HG03571 (cell line): ENCODE results near the gene BAG2.

ENCODE experiments used
- ATAC-seq: cut with Tn5 transposase; IDR thresholded peaks from one replicate; pipeline ENCODE4 v1.9.1; 2021; ENCODE audit not compliant: unreplicated experiment

The BAG2 gene

GRCh38 chr6:57221191-57221935, 49.2 kb downstream of the BAG2 start:
- peak; percentile 59 for ATAC-seq

DNA sequence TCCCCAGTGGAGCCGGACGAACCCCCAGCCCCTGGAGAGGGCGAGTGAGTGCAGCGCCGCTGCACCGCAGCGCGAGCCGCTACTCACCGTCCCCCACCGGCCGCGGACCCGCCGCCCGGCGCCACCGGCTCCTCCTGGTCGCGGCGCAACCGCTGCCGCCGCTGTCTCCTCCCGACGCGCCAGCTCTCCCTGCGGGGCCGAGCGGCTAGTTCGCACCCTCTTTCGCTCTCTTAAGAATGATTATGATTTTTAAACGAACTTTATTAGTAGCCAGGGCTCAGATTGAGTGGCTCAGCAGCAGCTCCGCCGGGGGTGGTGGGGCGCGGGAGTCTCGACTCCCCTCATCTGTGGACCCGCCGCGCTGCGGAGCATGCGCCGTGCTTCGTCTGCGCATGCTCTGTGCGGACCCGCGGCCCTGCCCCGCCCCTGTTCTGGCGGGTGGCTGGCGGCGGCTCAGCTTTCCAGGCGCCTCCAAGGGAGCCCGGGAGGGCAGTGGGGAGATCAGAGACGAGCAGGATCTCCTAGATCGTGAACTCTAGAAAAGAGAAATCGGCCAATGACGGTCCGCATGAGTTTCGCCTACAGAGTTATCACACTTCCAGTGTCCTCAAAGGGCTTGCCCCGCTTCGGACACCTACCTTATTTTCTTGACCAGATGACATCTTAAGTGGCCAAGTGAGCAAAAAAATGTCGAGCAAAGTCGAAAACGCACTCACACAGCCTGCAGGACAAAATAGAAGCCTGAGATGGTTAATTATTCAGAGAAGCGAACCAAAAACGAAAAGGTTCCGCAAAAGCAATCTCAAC, 50.0 kb downstream of the BAG2 start, which contains the start of gene RAB23:
RAB23 (minus strand) TSS at position 372 of the 807 bp plus-strand sequence. CDS start 11,927 bp downstream, outside the sequence.
- ATAC-seq: peak; percentile 78

DNA sequence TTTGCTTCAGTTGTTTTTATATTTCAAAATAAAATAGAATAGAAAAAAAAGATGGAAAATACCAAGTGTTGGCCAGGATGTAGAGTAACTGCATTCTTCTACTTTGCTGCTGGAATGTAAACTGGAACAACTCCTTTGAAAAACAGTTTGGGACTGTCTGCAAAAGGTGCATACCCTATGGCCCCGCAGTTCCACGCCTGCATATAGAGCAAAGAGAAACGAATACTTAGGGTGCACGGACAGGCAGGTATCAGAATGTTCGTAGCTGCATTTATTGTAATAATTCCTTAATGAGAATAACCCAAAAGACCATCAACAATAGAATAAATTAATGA, 50.6 kb downstream of the BAG2 start:
- no peak for ATAC-seq

- ATAC-seq: no peak
Measured at GRCh38 chr6:57224769-57225515, 52.8 kb downstream of the BAG2 start.

- ATAC-seq: no peak
Measured at GRCh38 chr6:57226221-57226620, 54.1 kb downstream of the BAG2 start.
